Measurements from ENCODE around the gene CDHR5. TPM values are rescaled to one million over a fixed set of nuclear protein-coding genes. Genes with fewer than 3 reads are reported as not detected.

The CDHR5 gene
- total RNA-seq, 1 donor from 2014 or later = not detected

- Histone ChIP-seq H3K79me2 (ENCODE audit: low read depth) (no peaks in the 10 kb centered on the region), H3K4me1 (no peaks in the 10 kb centered on the region), H3F3A (ENCODE audit: low read depth) (no peaks in the 10 kb centered on the region), H3K9me3 (ENCODE audit: low read depth) (no peaks in the 10 kb centered on the region), H4K20me1 (ENCODE audit: low read depth) (peaks cover 8% of the 10 kb centered on the region), H3K36me3 (no peaks in the 10 kb centered on the region), H3K4me3 (no peak overlapping the region), H3K27me3 (no peaks in the 10 kb centered on the region), H3K27ac (no peak overlapping the region), H3K4me2 (no peak overlapping the region), H2AFZ (replicated peaks) (no peak overlapping the region), H3K9ac (no peak overlapping the region)
- peaks cover 24% of the 10 kb centered on the region for H3K36me3 Mint-ChIP-seq
- H3K4me1 Mint-ChIP-seq = no peaks in the 10 kb centered on the region
- H3K9me3 Mint-ChIP-seq = no peaks in the 10 kb centered on the region
- DNase-seq (ENCODE audit: low spot score) = no peak
- no peak overlapping the region for H3K27ac Mint-ChIP-seq
- no peak overlapping the region for H3K4me3 Mint-ChIP-seq
- H3K27me3 Mint-ChIP-seq (ENCODE audit: insufficient read depth, low read depth) = peaks cover 2% of the 10 kb centered on the region
- TF ChIP-seq, protein P1, sequence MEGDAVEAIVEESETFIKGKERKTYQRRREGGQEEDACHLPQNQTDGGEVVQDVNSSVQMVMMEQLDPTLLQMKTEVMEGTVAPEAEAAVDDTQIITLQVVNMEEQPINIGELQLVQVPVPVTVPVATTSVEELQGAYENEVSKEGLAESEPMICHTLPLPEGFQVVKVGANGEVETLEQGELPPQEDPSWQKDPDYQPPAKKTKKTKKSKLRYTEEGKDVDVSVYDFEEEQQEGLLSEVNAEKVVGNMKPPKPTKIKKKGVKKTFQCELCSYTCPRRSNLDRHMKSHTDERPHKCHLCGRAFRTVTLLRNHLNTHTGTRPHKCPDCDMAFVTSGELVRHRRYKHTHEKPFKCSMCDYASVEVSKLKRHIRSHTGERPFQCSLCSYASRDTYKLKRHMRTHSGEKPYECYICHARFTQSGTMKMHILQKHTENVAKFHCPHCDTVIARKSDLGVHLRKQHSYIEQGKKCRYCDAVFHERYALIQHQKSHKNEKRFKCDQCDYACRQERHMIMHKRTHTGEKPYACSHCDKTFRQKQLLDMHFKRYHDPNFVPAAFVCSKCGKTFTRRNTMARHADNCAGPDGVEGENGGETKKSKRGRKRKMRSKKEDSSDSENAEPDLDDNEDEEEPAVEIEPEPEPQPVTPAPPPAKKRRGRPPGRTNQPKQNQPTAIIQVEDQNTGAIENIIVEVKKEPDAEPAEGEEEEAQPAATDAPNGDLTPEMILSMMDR (IDR thresholded peaks at IDR 0.05) = no peak
- TF ChIP-seq EZH2phosphoT487 (IDR thresholded peaks at IDR 0.05) (no peak), EZH2 (IDR thresholded peaks at IDR 0.05) (no peak)
Measured at GRCh38 chr11:601573-602245, 23.0 kb downstream of the CDHR5 start.

GRCh38 chr11:598005-598680, 26.6 kb downstream of the CDHR5 start:
- no peak for DNase-seq (ENCODE audit: low spot score)
- no peaks in the 10 kb centered on the region for H3K9me3 Mint-ChIP-seq
- TF ChIP-seq, protein P1 (IDR thresholded peaks at IDR 0.05) = no peak
- TF ChIP-seq EZH2phosphoT487 (IDR thresholded peaks at IDR 0.05) (no peak), EZH2 (IDR thresholded peaks at IDR 0.05) (no peak)
- H3K4me3 Mint-ChIP-seq = no peak overlapping the region
- Histone ChIP-seq H2AFZ (replicated peaks) (no peak overlapping the region), H4K20me1 (ENCODE audit: low read depth) (peaks cover 19% of the 10 kb centered on the region), H3K9ac (no peak overlapping the region), H3K9me3 (ENCODE audit: low read depth) (no peaks in the 10 kb centered on the region), H3K4me3 (no peak overlapping the region), H3K27me3 (no peaks in the 10 kb centered on the region), H3K36me3 (no peaks in the 10 kb centered on the region), H3K4me2 (no peak overlapping the region), H3K79me2 (ENCODE audit: low read depth) (no peaks in the 10 kb centered on the region), H3K4me1 (no peaks in the 10 kb centered on the region), H3K27ac (no peak overlapping the region), H3F3A (ENCODE audit: low read depth) (no peaks in the 10 kb centered on the region)
- H3K4me1 Mint-ChIP-seq = no peaks in the 10 kb centered on the region
- H3K27ac Mint-ChIP-seq = no peak overlapping the region
- peaks cover 29% of the 10 kb centered on the region for H3K36me3 Mint-ChIP-seq
- no peaks in the 10 kb centered on the region for H3K27me3 Mint-ChIP-seq (ENCODE audit: insufficient read depth, low read depth)

DNA sequence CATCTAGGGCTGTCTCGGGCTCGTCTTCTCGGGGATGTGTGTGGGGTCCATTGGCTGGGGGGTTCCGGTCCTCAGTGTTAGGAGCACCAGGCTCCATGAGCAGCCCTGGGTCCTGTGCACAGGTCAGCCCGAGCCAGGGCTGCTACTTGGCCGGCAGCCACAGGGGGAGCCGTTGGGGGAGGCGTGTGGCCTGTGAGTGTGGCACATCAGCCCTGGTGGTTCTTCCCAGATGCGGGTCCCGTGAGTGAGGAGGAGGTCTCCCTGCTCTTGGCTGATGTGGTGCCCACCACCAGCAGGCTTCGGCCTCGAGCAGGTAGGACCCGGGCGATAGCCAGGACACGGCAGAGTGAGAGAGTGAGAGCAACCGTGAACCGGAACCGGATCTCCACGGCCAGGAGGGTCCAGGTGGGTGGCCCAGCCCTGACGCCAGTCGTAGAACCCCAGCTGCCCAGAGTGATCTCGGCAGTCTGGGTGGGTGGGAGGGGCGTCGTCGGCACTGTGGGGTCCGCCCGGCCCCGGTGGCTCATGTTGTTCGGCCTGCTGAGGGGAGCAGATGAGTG, 27.5 kb downstream of the CDHR5 start:
- Histone ChIP-seq H3K9ac (no peak overlapping the region), H3K4me3 (no peak overlapping the region), H3K36me3 (no peaks in the 10 kb centered on the region), H3K79me2 (ENCODE audit: low read depth) (no peaks in the 10 kb centered on the region), H3K4me2 (no peak overlapping the region), H2AFZ (replicated peaks) (no peak overlapping the region), H3K27ac (no peak overlapping the region), H3K9me3 (ENCODE audit: low read depth) (no peaks in the 10 kb centered on the region), H3K4me1 (no peaks in the 10 kb centered on the region), H4K20me1 (ENCODE audit: low read depth) (peaks cover 19% of the 10 kb centered on the region), H3F3A (ENCODE audit: low read depth) (no peaks in the 10 kb centered on the region), H3K27me3 (no peaks in the 10 kb centered on the region)
- Mint-ChIP-seq H3K9me3 (no peaks in the 10 kb centered on the region), H3K36me3 (peaks cover 34% of the 10 kb centered on the region), H3K4me3 (no peak overlapping the region), H3K4me1 (no peaks in the 10 kb centered on the region), H3K27me3 (ENCODE audit: insufficient read depth, low read depth) (peaks cover 2% of the 10 kb centered on the region), H3K27ac (no peak overlapping the region)
- DNase-seq (ENCODE audit: low spot score) = peak; percentile 43
- TF ChIP-seq, protein P1 (IDR thresholded peaks at IDR 0.05) = peak; percentile 44
- TF ChIP-seq EZH2 (IDR thresholded peaks at IDR 0.05) = no peak
